Measurements from ENCODE around the gene VAPB.

GRCh38 chr20:58446264-58446959 lies 57.4 kb downstream of the VAPB start:
- TF ChIP-seq POLR2A (IDR thresholded peaks at IDR 0.05) (no peak), CTCF (IDR thresholded peaks at IDR 0.05) (no peak), POLR2AphosphoS5 (IDR thresholded peaks at IDR 0.05) (no peak)
